Spleen (tissue), 7 donors: ENCODE data around the gene PBOV1.

Experiments used
- CTCF ChIP-seq, 11 experiments: fragments of 200-600 bp in 7 of 11; fragments of 450-650 bp in 4 of 11; sonication (generic) in 4 of 11; IDR thresholded peaks in 8 of 11; conservative IDR thresholded peaks in 3 of 11; 1 replicate in 7 of 11; 2 replicates in 4 of 11; pipeline versions ENCODE4 v1.4.0 to v1.8.0; 2016 to 2021; ENCODE audit warnings: antibody characterized with exemption in 11 of 11, inconsistent platforms in 4 of 11, mild to moderate bottlenecking in 1 of 11
- POLR2A ChIP-seq, 3 donors: fragments of 450-650 bp; IDR thresholded peaks; one replicate each; pipeline ENCODE4 v1.5.1; 2017; ENCODE audit warnings: antibody characterized with exemption in 3 of 3, mild to moderate bottlenecking in 1 of 3
- POLR2AphosphoS5 ChIP-seq, 3 donors: sonication (generic); formaldehyde crosslinking; IDR thresholded peaks; one replicate each; pipeline ENCODE4 v1.5.1; 2017; ENCODE audit warnings: antibody characterized with exemption in 3 of 3
- donor health status: DM: no; HTN: no; CAD: no; lungs with moderate emphysema.
- donor health status: DM: no; HTN: no; CAD: no.
- donor health status: DM: no; HTN: no; CAD: no.

DNA sequence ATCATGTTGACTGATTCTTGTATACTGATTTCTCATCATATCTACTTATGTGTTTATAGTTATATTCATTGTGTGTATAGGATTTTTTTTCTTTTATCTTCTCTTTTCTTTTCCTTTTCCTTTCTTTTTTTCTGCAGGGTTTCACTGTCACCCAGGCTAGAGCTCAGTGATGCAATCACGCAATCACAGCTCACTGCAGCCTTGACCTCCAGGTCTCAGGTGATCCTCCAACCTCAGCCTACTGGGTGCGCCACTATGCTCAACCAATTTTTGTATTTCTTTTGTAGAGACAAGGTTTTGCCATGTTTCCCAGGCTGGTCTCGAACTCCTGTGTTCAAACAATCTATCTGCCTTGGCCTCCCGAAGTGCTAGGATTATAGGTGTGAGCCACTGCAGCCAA is 1.6 kb upstream of the PBOV1 start:
- TF ChIP-seq CTCF (IDR thresholded peaks at IDR 0.05 in 8 of 11, conservative IDR thresholded peaks at IDR 0.05 in 3 of 11): no peak
- TF ChIP-seq POLR2AphosphoS5 (IDR thresholded peaks at IDR 0.05): no peak
- no peak for TF ChIP-seq POLR2A (IDR thresholded peaks at IDR 0.05)
